NOMO-1 treated with DMSO at 0.1 percent for 48 hours (cell line): Measurements from ENCODE around the gene GRIN3A.
"Not testable (repeated sequence)": the region's sequence is repeated elsewhere in the genome, so short reads cannot be mapped to it uniquely, and the experiment has no call there.

Experiments used
- DNase-seq: peaks from one replicate; lab custom pipeline; 2025; ENCODE audit not compliant: unreplicated experiment; lab: John Stamatoyannopoulos, UW

GRIN3A gene

GRCh38 chr9:101738566-101739183, at the start of gene GRIN3A:
TSS of gene GRIN3A (minus strand) at chr9:101738647. CDS start at chr9:101737979, 668 bp downstream.
- DNase-seq: peak; percentile 36

GRCh38 chr9:101787891-101788290, 49.4 kb upstream of the GRIN3A start:
- DNase-seq: no peak

GRCh38 chr9:101778332-101778731, 39.9 kb upstream of the GRIN3A start:
- peak; percentile 7 for DNase-seq

GRCh38 chr9:101764472-101764871, 26.0 kb upstream of the GRIN3A start:
- DNase-seq: no peak

GRCh38 chr9:101758304-101758930, 20.0 kb upstream of the GRIN3A start:
- no peak for DNase-seq

GRCh38 chr9:101753716-101754115, 15.3 kb upstream of the GRIN3A start:
- no peak for DNase-seq

GRCh38 chr9:101751895-101752294, 13.4 kb upstream of the GRIN3A start:
- no peak for DNase-seq

- no peak for DNase-seq
Measured at GRCh38 chr9:101739311-101739710, 864 bp upstream of the GRIN3A start.

- DNase-seq: no peak
Measured at GRCh38 chr9:101737705-101738565, 512 bp downstream of the GRIN3A start.

GRCh38 chr9:101737165-101737704, 1.2 kb downstream of the GRIN3A start:
- DNase-seq: no peak

- DNase-seq: peak; percentile 1
Measured at GRCh38 chr9:101736717-101737116, 1.7 kb downstream of the GRIN3A start.

GRCh38 chr9:101731429-101731828, 7.0 kb downstream of the GRIN3A start:
- DNase-seq: no peak

- DNase-seq: peak; percentile 22
Measured at GRCh38 chr9:101727612-101728524, 10.6 kb downstream of the GRIN3A start.

- not testable (repeated sequence) for DNase-seq
Measured at GRCh38 chr9:101724271-101724670, 14.2 kb downstream of the GRIN3A start.

GRCh38 chr9:101718192-101718591, 20.3 kb downstream of the GRIN3A start:
- DNase-seq: no peak

GRCh38 chr9:101716629-101717028, 21.8 kb downstream of the GRIN3A start:
- DNase-seq: no peak

GRCh38 chr9:101711330-101711941, 27.0 kb downstream of the GRIN3A start:
- DNase-seq: peak; percentile 25

- DNase-seq: no peak
Measured at GRCh38 chr9:101708855-101709254, 29.6 kb downstream of the GRIN3A start.

- peak; percentile 28 for DNase-seq
Measured at GRCh38 chr9:101707721-101708120, 30.7 kb downstream of the GRIN3A start.

GRCh38 chr9:101706997-101707396, 31.4 kb downstream of the GRIN3A start:
- DNase-seq: no peak
